ENCODE data around the gene KCNH6. TPM values are rescaled to one million over a fixed set of nuclear protein-coding genes. Genes with fewer than 3 reads are reported as not detected.

Gene KCNH6
- total RNA-seq, 1 donor from 2014 or later: 4.4 TPM

DNA sequence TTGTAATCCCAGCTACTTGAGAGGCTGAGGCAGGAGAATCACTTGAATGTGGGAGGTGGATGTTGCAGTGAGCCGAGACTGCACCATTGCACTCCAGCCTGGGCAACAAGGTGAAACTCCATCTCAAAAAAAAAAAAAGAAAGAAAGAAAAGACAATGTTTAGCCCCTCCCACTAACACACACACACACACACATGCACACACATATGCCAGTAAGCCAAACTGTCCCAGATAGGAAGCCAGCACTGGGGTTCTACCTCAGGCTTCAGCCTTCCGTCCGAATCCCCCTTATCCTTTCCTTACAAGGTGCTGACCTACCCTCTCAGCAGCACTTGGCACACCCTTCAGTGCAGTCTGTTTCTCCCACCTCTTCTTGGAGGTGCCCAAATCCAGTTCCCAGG lies 8.7 kb upstream of the KCNH6 start:
- no peaks in the 10 kb centered on the region for H3K9me3 Mint-ChIP-seq
- TF ChIP-seq, protein P1, sequence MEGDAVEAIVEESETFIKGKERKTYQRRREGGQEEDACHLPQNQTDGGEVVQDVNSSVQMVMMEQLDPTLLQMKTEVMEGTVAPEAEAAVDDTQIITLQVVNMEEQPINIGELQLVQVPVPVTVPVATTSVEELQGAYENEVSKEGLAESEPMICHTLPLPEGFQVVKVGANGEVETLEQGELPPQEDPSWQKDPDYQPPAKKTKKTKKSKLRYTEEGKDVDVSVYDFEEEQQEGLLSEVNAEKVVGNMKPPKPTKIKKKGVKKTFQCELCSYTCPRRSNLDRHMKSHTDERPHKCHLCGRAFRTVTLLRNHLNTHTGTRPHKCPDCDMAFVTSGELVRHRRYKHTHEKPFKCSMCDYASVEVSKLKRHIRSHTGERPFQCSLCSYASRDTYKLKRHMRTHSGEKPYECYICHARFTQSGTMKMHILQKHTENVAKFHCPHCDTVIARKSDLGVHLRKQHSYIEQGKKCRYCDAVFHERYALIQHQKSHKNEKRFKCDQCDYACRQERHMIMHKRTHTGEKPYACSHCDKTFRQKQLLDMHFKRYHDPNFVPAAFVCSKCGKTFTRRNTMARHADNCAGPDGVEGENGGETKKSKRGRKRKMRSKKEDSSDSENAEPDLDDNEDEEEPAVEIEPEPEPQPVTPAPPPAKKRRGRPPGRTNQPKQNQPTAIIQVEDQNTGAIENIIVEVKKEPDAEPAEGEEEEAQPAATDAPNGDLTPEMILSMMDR (conservative IDR thresholded peaks at IDR 0.05): no peak
- no peak overlapping the region for H3K4me3 Mint-ChIP-seq
- H3K4me1 Mint-ChIP-seq (ENCODE audit: unreplicated experiment): no peaks in the 10 kb centered on the region
- DNase-seq (ENCODE audit: extremely low spot score, unreplicated experiment): no peak
- H3K27me3 Mint-ChIP-seq: peaks cover 22% of the 10 kb centered on the region
- H3K36me3 Mint-ChIP-seq: no peaks in the 10 kb centered on the region
- no peak overlapping the region for H3K27ac Mint-ChIP-seq

DNA sequence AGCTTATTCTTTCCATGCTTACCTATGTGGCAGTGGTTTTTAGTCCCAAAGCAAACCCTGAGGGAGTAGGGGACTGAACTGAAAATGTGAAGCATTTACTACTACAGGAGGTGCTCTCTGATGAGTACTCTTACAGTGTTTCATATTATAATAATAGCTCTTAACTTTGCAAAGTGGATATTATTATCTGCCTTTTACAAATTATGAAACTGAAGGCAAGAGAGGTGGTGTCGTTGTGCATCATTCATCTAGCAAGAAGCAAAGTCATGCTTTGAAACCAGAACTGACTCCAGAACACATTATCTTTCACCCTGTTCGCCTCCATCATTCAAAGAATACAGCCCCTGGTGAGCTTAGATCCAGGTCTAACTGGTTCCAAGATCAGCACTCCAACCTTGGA lies 8.2 kb upstream of the KCNH6 start:
- TF ChIP-seq, protein P1 (conservative IDR thresholded peaks at IDR 0.05): no peak
- Mint-ChIP-seq H3K4me3 (no peak overlapping the region), H3K9me3 (no peaks in the 10 kb centered on the region), H3K27me3 (peaks cover 20% of the 10 kb centered on the region), H3K36me3 (no peaks in the 10 kb centered on the region), H3K27ac (no peak overlapping the region), H3K4me1 (ENCODE audit: unreplicated experiment) (no peaks in the 10 kb centered on the region)
- DNase-seq (ENCODE audit: extremely low spot score, unreplicated experiment): no peak

DNA sequence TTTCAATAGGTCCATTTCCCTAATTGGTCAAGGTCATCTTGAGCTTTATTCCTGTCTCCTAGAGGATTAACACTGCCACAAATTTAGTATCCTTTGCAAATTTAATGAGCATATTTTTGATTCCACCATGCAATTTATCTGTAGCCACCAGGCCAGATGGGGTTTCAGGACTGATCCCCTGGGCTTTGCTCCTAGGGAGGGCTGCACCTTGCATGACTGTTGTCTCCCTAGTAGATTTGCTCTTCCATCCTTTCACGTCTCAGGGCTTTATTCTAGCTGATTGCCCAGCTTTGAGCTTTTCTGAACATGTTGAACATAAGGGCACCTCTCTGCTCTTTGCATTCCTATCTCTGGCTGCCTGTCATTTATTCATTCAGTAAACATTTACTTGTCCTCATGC lies 7.7 kb upstream of the KCNH6 start:
- Mint-ChIP-seq H3K9me3 (no peaks in the 10 kb centered on the region), H3K36me3 (no peaks in the 10 kb centered on the region), H3K4me3 (no peak overlapping the region), H3K27ac (no peak overlapping the region), H3K27me3 (peaks cover 21% of the 10 kb centered on the region), H3K4me1 (ENCODE audit: unreplicated experiment) (no peaks in the 10 kb centered on the region)
- no peak for DNase-seq (ENCODE audit: extremely low spot score, unreplicated experiment)
- TF ChIP-seq, protein P1 (conservative IDR thresholded peaks at IDR 0.05): no peak

DNA sequence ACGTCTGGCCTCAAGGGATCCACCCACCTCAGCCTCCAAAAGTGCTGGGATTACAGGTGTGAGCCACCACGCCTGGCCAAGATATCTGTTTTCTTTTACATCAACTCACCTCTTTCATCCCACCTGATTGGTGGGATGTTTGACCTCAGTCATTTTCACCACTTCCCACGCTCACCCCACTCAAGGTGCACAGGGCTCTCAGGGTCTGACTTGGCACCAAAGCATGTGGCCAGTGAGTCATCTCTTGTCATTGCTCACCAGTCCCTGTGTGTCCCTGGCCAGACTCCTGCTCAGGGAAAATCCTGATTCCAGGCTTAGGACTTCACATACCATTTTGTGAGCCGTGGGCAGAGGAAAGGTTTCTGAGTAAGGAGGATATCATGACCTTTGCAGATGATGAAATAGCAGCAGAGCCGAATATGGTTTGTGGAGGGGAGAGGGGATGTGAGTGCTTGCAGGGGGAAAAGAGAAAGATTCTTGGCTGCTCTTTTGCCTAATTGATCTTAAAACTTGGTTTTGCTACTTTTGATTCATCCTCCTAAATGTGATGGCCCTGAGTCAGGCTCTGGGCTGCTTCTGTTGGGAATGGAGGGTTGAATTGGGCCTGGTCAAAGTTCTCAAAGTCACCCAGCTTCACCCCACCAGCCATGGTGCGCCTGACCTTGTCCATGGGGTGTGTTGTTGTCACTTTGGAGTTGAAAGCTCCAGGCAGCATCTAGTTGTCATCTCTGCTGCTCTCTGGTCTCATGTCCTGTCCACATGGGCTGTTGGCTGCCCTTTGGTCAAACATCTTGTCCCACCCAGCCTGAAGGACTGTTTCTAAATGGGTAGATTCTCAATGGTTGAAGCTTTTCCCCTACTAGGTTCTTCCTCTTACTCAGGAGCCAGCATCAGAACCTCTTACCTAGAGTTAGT lies 6.0 kb upstream of the KCNH6 start:
- Mint-ChIP-seq H3K27me3 (peaks cover 36% of the 10 kb centered on the region), H3K4me3 (no peak overlapping the region)

DNA sequence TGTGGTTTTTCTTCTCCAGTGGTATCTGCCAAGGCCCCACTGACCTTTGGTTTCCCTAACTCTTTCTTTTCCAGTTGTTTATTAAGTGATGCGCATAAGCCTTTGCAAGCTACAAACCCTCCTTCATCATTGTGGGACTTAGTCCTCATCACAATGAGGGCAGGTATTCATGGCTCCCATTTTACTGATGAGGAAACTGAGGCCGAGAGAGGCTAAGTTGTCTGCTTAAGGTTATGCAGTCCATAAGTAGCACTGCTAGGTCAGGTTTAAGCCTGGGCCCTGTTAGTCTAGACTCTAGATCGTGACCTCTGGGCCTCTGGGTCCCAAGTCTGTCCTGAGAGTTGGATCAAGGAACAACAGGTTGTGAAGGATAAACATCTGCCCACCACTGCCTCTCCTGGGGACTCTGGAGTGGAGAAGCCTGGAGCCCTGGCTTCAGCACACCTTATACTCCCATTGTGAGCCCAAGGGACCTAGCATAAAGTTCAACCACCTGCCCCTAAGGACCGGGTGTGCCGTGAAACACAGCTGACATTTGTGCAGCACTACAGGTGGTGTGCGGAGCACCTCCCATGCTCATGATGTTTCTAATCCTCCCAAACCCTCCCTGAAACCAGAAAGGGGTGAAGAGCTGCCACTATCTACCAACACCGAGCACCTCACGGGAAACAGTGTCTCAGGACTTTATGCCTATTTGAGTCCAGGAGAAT lies 5.2 kb upstream of the KCNH6 start:
- Mint-ChIP-seq H3K36me3 (no peaks in the 10 kb centered on the region), H3K4me1 (ENCODE audit: unreplicated experiment) (no peaks in the 10 kb centered on the region), H3K27ac (no peak overlapping the region), H3K9me3 (no peaks in the 10 kb centered on the region), H3K27me3 (peaks cover 33% of the 10 kb centered on the region), H3K4me3 (no peak overlapping the region)
- DNase-seq (ENCODE audit: extremely low spot score, unreplicated experiment): no peak
- TF ChIP-seq, protein P1 (conservative IDR thresholded peaks at IDR 0.05): no peak

More for the DNA sequence above, 6.0 kb upstream of the KCNH6 start:
- no peaks in the 10 kb centered on the region for H3K36me3 Mint-ChIP-seq
- H3K4me1 Mint-ChIP-seq (ENCODE audit: unreplicated experiment): no peaks in the 10 kb centered on the region
- H3K9me3 Mint-ChIP-seq: no peaks in the 10 kb centered on the region
- DNase-seq (ENCODE audit: extremely low spot score, unreplicated experiment): no peak
- no peak overlapping the region for H3K27ac Mint-ChIP-seq
- TF ChIP-seq, protein P1 (conservative IDR thresholded peaks at IDR 0.05): no peak

Data from type B pancreatic cell (in vitro differentiated cells).